GM21737 (cell line): ENCODE results near the gene POLL.
"Not testable (repeated sequence)": the region's sequence is repeated elsewhere in the genome, so short reads cannot be mapped to it uniquely, and the experiment has no call there.

Source experiments
- ATAC-seq: cut with Tn5 transposase; IDR thresholded peaks from one replicate; pipeline ENCODE4 v1.9.1; 2021; ENCODE audit warnings: mild to moderate bottlenecking, moderate library complexity; ENCODE audit not compliant: unreplicated experiment

POLL gene

GRCh38 chr10:101611096-101611905 lies 23.2 kb upstream of the POLL start:
- no peak for ATAC-seq

GRCh38 chr10:101609481-101609880 lies 21.4 kb upstream of the POLL start:
- no peak for ATAC-seq

- no peak for ATAC-seq
These were observed 19.1 kb upstream of the POLL start for GRCh38 chr10:101607124-101607523.

- peak; percentile 74 for ATAC-seq
These were observed 14.8 kb upstream of the POLL start for GRCh38 chr10:101602761-101603398.

GRCh38 chr10:101601541-101601940 lies 13.5 kb upstream of the POLL start:
- no peak for ATAC-seq

GRCh38 chr10:101597091-101597900 lies 9.2 kb upstream of the POLL start:
- ATAC-seq, result no peak

- ATAC-seq, result no peak
These were observed 7.8 kb upstream of the POLL start for GRCh38 chr10:101595591-101596433.

- ATAC-seq, result not testable (repeated sequence)
These were observed 5.3 kb upstream of the POLL start for GRCh38 chr10:101593331-101593730.

GRCh38 chr10:101588879-101589278 lies 822 bp upstream of the POLL start:
- no peak for ATAC-seq

GRCh38 chr10:101585841-101586240 lies 2.2 kb downstream of the POLL start:
- no peak for ATAC-seq

- no peak for ATAC-seq
These were observed 7.3 kb downstream of the POLL start for GRCh38 chr10:101580486-101581399.

GRCh38 chr10:101579516-101579870 lies 8.6 kb downstream of the POLL start:
- ATAC-seq, result no peak

- no peak for ATAC-seq
These were observed 9.1 kb downstream of the POLL start for GRCh38 chr10:101578803-101579515.

GRCh38 chr10:101578192-101578591 lies 9.9 kb downstream of the POLL start:
- ATAC-seq, result no peak

- no peak for ATAC-seq
These were observed 10.8 kb downstream of the POLL start for GRCh38 chr10:101577121-101577871.

GRCh38 chr10:101576211-101576863 lies 11.7 kb downstream of the POLL start:
- no peak for ATAC-seq

- ATAC-seq, result no peak
These were observed 12.4 kb downstream of the POLL start for GRCh38 chr10:101575580-101576210.
